ENCODE results near the gene SIM2.

The SIM2 gene

DNA sequence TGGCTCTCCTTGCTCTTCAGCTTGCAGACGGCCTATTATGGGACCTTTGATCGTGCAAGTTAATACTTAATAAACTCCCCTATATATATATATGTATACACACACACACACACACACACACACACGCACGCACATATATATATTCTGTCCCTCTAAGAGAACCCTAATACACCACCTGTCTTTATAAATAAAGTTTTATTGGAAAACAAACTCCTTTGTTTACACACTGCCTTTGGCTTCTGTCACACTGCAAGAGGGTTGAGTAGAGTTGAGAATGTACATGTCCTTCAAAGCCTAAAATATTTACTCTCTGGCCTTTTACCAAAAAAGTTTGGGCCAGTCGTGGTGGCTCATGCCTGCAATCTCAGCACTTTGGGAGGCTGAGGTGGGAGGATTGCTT is 26.2 kb upstream of the SIM2 start:
- DNase-seq (ENCODE audit: extremely low read depth, low read depth) = no peak
- TF ChIP-seq, protein P1, sequence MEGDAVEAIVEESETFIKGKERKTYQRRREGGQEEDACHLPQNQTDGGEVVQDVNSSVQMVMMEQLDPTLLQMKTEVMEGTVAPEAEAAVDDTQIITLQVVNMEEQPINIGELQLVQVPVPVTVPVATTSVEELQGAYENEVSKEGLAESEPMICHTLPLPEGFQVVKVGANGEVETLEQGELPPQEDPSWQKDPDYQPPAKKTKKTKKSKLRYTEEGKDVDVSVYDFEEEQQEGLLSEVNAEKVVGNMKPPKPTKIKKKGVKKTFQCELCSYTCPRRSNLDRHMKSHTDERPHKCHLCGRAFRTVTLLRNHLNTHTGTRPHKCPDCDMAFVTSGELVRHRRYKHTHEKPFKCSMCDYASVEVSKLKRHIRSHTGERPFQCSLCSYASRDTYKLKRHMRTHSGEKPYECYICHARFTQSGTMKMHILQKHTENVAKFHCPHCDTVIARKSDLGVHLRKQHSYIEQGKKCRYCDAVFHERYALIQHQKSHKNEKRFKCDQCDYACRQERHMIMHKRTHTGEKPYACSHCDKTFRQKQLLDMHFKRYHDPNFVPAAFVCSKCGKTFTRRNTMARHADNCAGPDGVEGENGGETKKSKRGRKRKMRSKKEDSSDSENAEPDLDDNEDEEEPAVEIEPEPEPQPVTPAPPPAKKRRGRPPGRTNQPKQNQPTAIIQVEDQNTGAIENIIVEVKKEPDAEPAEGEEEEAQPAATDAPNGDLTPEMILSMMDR (IDR thresholded peaks at IDR 0.05; ENCODE audit: low read depth, low read length, missing control alignments) = no peak
- H3K4me3 ChIP-seq (replicated peaks; ENCODE audit: low read depth, low read length) = no peak overlapping the region

DNA sequence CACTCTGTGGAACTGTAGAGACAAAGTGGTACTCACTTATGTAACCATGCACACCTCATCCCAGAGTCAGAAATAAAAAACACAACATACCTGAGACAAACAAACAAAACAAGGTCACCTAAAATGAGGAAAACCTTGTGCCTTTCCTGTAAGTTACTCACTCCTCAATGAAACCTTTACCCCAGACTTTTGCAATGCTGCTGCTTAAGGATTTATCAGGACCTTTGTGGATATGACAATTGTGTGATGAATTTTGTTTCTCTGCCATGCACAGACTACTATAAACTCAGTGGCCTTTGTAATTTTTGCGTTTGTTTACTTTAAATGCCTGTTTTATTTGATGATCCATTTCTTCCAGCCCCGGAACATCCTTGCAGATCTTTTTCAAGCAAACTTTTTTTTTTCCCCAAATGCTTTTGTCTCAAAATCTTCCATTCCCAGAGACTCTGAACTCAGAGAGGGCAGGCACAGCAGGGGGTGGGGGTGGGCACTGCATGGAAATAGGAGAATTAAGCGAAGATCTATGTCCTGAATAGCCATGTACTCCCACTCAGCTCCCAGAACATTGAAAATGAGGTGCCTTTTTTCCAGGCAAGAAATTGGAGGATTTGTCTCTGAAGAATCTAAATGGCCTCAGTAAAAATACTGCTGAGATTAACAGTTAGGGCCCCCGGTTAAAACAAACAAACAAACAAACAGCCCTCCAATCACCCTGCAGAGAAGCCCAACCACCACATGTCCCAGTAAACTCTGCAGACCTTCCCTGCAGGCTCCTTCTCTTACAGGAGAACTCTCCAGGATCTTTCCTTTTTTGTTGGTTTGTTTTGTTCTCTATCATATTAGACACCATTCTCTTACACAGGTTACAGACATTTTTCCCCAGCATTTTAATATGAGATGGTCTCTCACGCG is 22.6 kb upstream of the SIM2 start:
- no peak for DNase-seq (ENCODE audit: extremely low read depth, low read depth)
- TF ChIP-seq, protein P1 (IDR thresholded peaks at IDR 0.05; ENCODE audit: low read depth, low read length, missing control alignments) = no peak
- no peak overlapping the region for H3K4me3 ChIP-seq (replicated peaks; ENCODE audit: low read depth, low read length)

DNA sequence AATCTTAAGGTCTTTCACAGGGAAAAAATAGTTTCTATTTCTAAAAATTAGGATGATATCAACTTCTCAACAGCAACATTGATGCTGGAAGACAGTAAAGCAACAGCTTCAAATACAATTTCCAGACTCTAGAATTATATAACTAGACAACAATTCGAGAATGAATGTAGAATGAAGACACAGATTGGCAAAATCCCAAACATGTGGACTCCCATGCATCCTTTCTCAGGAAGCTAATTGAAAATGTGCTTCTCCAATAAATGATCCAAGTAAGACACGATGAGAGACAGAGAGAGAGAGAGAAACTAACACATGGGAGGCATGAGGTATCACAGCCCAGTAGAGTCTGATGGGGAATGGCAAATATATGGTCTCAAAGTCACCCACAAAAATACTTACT is 21.5 kb upstream of the SIM2 start:
- no peak for DNase-seq (ENCODE audit: extremely low read depth, low read depth)
- TF ChIP-seq, protein P1 (IDR thresholded peaks at IDR 0.05; ENCODE audit: low read depth, low read length, missing control alignments) = no peak
- H3K4me3 ChIP-seq (replicated peaks; ENCODE audit: low read depth, low read length) = no peak overlapping the region

DNA sequence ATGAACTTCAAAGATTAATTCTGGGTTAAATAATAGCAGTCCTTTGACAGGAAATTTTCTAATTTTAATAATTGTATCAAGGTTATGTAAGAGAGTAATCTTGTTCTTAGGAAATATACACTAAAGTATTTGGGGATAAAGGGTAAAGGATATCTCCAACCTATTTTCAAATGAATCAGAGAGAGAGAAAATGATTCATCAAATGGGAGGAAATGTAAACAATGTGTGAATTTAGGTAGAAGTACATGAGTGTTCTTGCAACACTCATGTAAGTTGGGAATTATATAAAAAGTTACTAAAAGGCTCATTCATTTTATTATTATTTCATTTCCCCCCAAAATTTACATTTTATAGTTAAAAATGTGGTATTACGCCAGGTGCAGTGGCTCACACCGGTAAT is 20.4 kb upstream of the SIM2 start:
- DNase-seq (ENCODE audit: extremely low read depth, low read depth) = no peak
- TF ChIP-seq, protein P1 (IDR thresholded peaks at IDR 0.05; ENCODE audit: low read depth, low read length, missing control alignments) = no peak
- no peak overlapping the region for H3K4me3 ChIP-seq (replicated peaks; ENCODE audit: low read depth, low read length)

DNA sequence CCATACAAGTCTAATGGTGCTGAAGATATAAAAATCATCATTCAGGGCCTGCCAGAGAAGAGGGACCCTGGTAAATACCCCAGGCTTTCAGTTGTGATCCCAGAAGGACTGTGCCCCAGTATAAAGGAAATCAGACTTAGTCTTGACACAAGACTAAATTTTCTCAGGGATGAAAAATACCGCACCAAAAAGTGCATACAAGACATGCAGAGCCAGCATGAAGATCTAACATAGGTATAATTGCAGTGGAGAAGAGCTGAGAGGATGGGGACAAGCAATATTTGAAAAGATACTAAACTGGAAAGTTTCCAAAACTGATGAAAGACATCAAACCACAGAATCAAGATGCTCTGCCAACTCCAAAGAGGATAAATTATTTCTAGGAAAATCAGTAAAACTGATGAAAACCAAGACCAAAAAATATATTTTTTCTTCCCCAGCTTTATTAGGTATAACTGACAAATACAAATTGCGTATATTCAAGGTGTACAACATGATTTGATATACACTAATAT is 17.7 kb upstream of the SIM2 start:
- no peak overlapping the region for H3K4me3 ChIP-seq (replicated peaks; ENCODE audit: low read depth, low read length)
- TF ChIP-seq, protein P1 (IDR thresholded peaks at IDR 0.05; ENCODE audit: low read depth, low read length, missing control alignments) = no peak
- DNase-seq (ENCODE audit: extremely low read depth, low read depth) = no peak

DNA sequence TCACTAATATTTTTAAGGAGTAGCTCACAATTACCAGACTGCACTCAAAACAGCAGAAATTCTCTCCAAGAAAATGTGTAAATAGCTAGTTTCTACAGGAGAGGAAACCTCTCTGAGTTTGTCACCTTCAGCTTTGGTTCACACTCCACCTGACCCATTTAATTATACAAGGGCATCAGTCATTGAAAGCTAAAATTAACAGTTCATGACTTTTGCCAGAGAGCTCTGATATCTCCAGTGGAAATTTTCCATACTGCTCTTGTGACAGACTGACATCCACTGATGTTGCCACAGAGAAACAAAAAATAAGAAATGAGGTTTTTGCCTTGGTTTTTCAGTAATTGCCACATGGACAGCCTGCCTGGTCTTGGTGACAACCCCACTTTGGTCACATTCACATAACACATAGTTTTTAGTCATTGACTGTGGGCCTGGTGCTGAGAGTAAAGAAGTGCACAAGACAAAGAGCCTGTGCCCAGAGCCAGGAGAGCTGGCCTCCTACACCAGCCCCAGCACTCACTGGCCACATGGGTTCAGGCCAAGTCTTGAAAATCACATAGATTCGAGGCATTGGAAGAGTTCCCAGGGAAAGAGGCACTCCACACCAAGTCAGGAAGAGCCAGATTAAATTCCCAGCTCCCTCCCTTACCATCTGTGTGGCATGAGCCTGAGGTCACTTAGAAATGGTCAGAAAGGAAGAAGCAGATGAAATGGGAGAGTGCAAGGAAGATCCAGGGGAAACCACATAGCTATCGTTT is 13.8 kb upstream of the SIM2 start:
- DNase-seq (ENCODE audit: extremely low read depth, low read depth) = no peak
- TF ChIP-seq, protein P1 (IDR thresholded peaks at IDR 0.05; ENCODE audit: low read depth, low read length, missing control alignments) = no peak
- no peak overlapping the region for H3K4me3 ChIP-seq (replicated peaks; ENCODE audit: low read depth, low read length)

All from HFF-Myc (cell line).